Ovary (tissue), 9 donors: Measurements from ENCODE around the gene RXRB. TPM values are rescaled to one million over a fixed set of nuclear protein-coding genes. Genes with fewer than 3 reads are reported as not detected.

Experiments
- DNase-seq, 5 donors: peaks; one replicate each; pipeline ENCODE4 v3.0.0-alpha.2; 2019 to 2020
- H3K27ac ChIP-seq, 2 donors: fragments of 200-600 bp; one replicate each; pipeline versions ENCODE4 v1.5.1 to v1.8.0; 2019 to 2022
- H3K27me3 ChIP-seq: fragments of 200-600 bp; one replicate; pipeline ENCODE4 v1.8.0; 2022
- H3K36me3 ChIP-seq: fragments of 200-600 bp; sonication (generic); one replicate; pipeline ENCODE4 v1.5.1; 2019
- H3K4me1 ChIP-seq: one replicate; pipeline ENCODE4 v1.8.1; 2013; ENCODE audit warnings: mild to moderate bottlenecking, moderate library complexity; ENCODE audit not compliant: insufficient read depth
- H3K4me3 ChIP-seq: fragments of 200-600 bp; sonication (generic); one replicate; pipeline ENCODE4 v1.5.1; 2017
- H3K9me3 ChIP-seq, 2 donors: fragments of 200-600 bp in 1 of 2; sonication (generic) in 1 of 2; one replicate each; pipeline versions ENCODE4 v1.5.1 to v1.8.1; 2013 to 2019; ENCODE audit warnings: mild to moderate bottlenecking in 1 of 2, moderate library complexity in 1 of 2
- CTCF ChIP-seq, 3 donors: fragments of 450-650 bp in 2 of 3; fragments of 200-600 bp in 1 of 3; IDR thresholded peaks; one replicate each; pipeline versions ENCODE4 v1.5.1 to v1.8.0; 2016 to 2022; ENCODE audit warnings: antibody characterized with exemption in 3 of 3, mild to moderate bottlenecking in 1 of 3
- EP300 ChIP-seq: sonication (generic); formaldehyde crosslinking; IDR thresholded peaks from one replicate; pipeline ENCODE4 v1.6.1; 2017; ENCODE audit warnings: antibody characterized with exemption
- POLR2A ChIP-seq: fragments of 450-650 bp; IDR thresholded peaks from one replicate; pipeline ENCODE4 v1.6.1; 2017; ENCODE audit warnings: antibody characterized with exemption, mild to moderate bottlenecking, moderate library complexity
- whole genome bisulfite sequencing, 3 donors: extraction: QIAGEN DNeasy Blood & Tissue Kit in 1 of 3; methylation state at CpG; one replicate each; pipeline versions ENCODE4 v1.1.5 to v1.1.7; 2013 to 2017; 5-methylcytosine and 5-hydroxymethylcytosine counted together
- intact Hi-C, 4 donors: fragments of 100-400 bp; cut with DNase I; formaldehyde crosslinking; loops; one replicate each; pipeline versions ENCODE4 v1.11.0 to v1.15.1; 2022 to 2023
- polyA plus RNA-seq, 2 donors: library from polyadenylated mRNA; stranded (reverse); fragments of 200-250 nt in 1 of 2; fragments of 350-450 nt in 1 of 2; fragmentation: Illumina TruSeq in 1 of 2; extraction: RNeasy Lipid Tissue Mini Kit (QIAGEN cat#74804) in 1 of 2; gene quantifications; one replicate each; pipeline ENCODE4 v1.2.3, GENCODE V29; 2013 to 2014
- total RNA-seq, 7 donors: library from RNA; depleted of rRNA in 2 of 7; stranded (reverse); fragments of >200 nt in 2 of 7; fragmentation: NEBNext Ultra II Directional in 3 of 7; extraction: Animal tissue kit (Norgen Biotek cat#: 25700) in 3 of 7; gene quantifications; one replicate each; pipeline versions ENCODE4 v1.1.0 to v1.2.4, GENCODE V29; 2016 to 2023
- donor health status: DM: no; HTN: no; CAD: no; lungs with moderate emphysema.
- donor health status: DM: no; HTN: no; CAD: no.
- donor health status: Bipolar disorder and iron deficiency.
- donor health status: DM: yes; HTN: yes; CAD: no.
- donor health status: DM: no; HTN: no; CAD: no.
- donor health status: DM: yes; HTN: yes; CAD: no.

RXRB gene
- total and polyA plus RNA-seq, 9 donors: 19.8 to 54.0 (median 48.5) TPM

- intact Hi-C loops: no loop called here
- Histone ChIP-seq H3K27me3 (no peaks in the 10 kb centered on the region), H3K4me1 (peaks cover 1% of the 10 kb centered on the region), H3K9me3 (no peaks in the 10 kb centered on the region), H3K4me3 (no peak overlapping the region), H3K36me3 (no peaks in the 10 kb centered on the region), H3K27ac (no peak overlapping the region)
- WGBS, 3 donors: 51 to 67% (median 53%) methylated on average over 8 of the region's 8 CpGs
- TF ChIP-seq POLR2A: no peak
- TF ChIP-seq EP300: no peak
- TF ChIP-seq CTCF (IDR thresholded peaks at IDR 0.05): no peak
- peak in 1 of 5 donors; percentile 28 for DNase-seq
Observed at GRCh38 chr6:33194431-33194979, 6.0 kb downstream of the RXRB start.

GRCh38 chr6:33193619-33194018 lies 6.8 kb downstream of the RXRB start:
- intact Hi-C loops: no loop called here
- H3K9me3 ChIP-seq: no peaks in the 10 kb centered on the region
- 53 to 69% (median 55%) methylated on average over 6 of the region's 6 CpGs for WGBS, 3 donors

GRCh38 chr6:33192671-33193602 lies 7.5 kb downstream of the RXRB start:
- Histone ChIP-seq H3K27ac (peak overlapping the region in 1 of 2 donors; percentile 32), H3K36me3 (no peaks in the 10 kb centered on the region), H3K27me3 (no peaks in the 10 kb centered on the region), H3K9me3 (no peaks in the 10 kb centered on the region), H3K4me1 (peaks cover 1% of the 10 kb centered on the region), H3K4me3 (peak overlapping the region; percentile 27)
- DNase-seq: peak in 4 of 5 donors; percentile 41 to 65 (median 58)
- WGBS, 3 donors: 1 to 3% (median 2%) methylated on average over 62 to 72 of the region's 72 CpGs
- TF ChIP-seq EP300 (no peak), POLR2A (no peak), CTCF (IDR thresholded peaks at IDR 0.05) (no peak)
- intact Hi-C loops: no loop called here

More at GRCh38 chr6:33193619-33194018, 6.8 kb downstream of the RXRB start:
- Histone ChIP-seq H3K36me3 (no peaks in the 10 kb centered on the region), H3K27me3 (no peaks in the 10 kb centered on the region), H3K4me1 (peaks cover 1% of the 10 kb centered on the region), H3K4me3 (no peak overlapping the region), H3K27ac (peak overlapping the region in 1 of 2 donors; percentile 9)
- DNase-seq: peak in 1 of 5 donors; percentile 40
- TF ChIP-seq CTCF (IDR thresholded peaks at IDR 0.05) (no peak), EP300 (no peak), POLR2A (no peak)

GRCh38 chr6:33192105-33192646 lies 8.3 kb downstream of the RXRB start, which contains the start of gene COL11A2:
Gene COL11A2, minus strand, starts transcription at chr6:33192467. Its CDS starts 227 bp downstream, at chr6:33192240.
- Histone ChIP-seq H3K27ac (peak within 1 kb of the TSS in 1 of 2 donors; percentile 32), H3K4me1 (peaks cover 1% of the 10 kb centered on the region), H3K4me3 (peak within 1 kb of the TSS; percentile 27), H3K36me3 (no peaks in the 10 kb centered on the region), H3K27me3 (no peaks in the 10 kb centered on the region), H3K9me3 (no peaks in the 10 kb centered on the region)
- no peak for TF ChIP-seq EP300
- TF ChIP-seq POLR2A: no peak
- DNase-seq: no peak
- intact Hi-C loops: no loop called here
- 7 to 13% (median 9%) methylated on average over 32 to 35 of the region's 35 CpGs for WGBS, 3 donors
